ENCODE measurements around the gene ADIPOR2.

- TF ChIP-seq CTCF (IDR thresholded peaks at IDR 0.05) (no peak), EP300 (IDR thresholded peaks at IDR 0.05) (no peak)
Measured at GRCh38 chr12:1738446-1738845, 47.6 kb downstream of the ADIPOR2 start.

Measured in ovary (tissue), 3 donors.